Panc1 (cell line): ENCODE measurements around the gene MAP3K13. TPM values are rescaled to one million over a fixed set of nuclear protein-coding genes. Genes with fewer than 3 reads are reported as not detected.

Experiments
- ATAC-seq: fragments of 200-7000 bp; cut with Tn5 transposase; 2 replicates; pipeline ENCODE4 v1.9.1; 2020; ENCODE audit warnings: mild to moderate bottlenecking, moderate library complexity
- BruUV-seq: library from RNA; stranded (reverse); fragments of 400-500 nt; replicated peaks from 2 replicates; lab custom pipeline; 2021; lab: Mats Ljungman, UMichigan
- CTCF ChIA-PET: fragments of 300-600 bp; sonication (Branson Sonifier 250); formaldehyde crosslinking; loops from one replicate; lab custom pipeline; 2022; ENCODE audit warnings: antibody characterized with exemption; lab: Charles Lee
- POLR2A ChIA-PET: fragments of 300-600 bp; sonication (Branson Sonifier 250); formaldehyde crosslinking; loops from one replicate; lab custom pipeline; 2022; ENCODE audit warnings: antibody characterized with exemption; lab: Charles Lee
- DNase-seq: peaks from one replicate; pipeline ENCODE4 v3.0.0-alpha.2; 2010; ENCODE audit warnings: low read depth, low spot score
- H3K27ac ChIP-seq: 2 replicates; pipeline ENCODE4 v1.5.1; 2011; ENCODE audit warnings: mild to moderate bottlenecking, low read length, inconsistent platforms
- H3K27me3 ChIP-seq: fragments of 200-500 bp; sonication (Bioruptor generic); 2 replicates; pipeline ENCODE4 v1.6.0; 2014; ENCODE audit warnings: low read length, inconsistent platforms; ENCODE audit not compliant: control insufficient read depth, insufficient read depth
- H3K36me3 ChIP-seq: fragments of 200-500 bp; sonication (Bioruptor generic); 2 replicates; pipeline ENCODE4 v1.5.1; 2014; ENCODE audit warnings: inconsistent platforms, mild to moderate bottlenecking, low read length, moderate library complexity; ENCODE audit not compliant: control insufficient read depth, insufficient read depth
- H3K4me1 ChIP-seq: 2 replicates; pipeline ENCODE4 v1.5.1; 2011; ENCODE audit warnings: inconsistent platforms, mild to moderate bottlenecking, low read length, moderate library complexity; ENCODE audit not compliant: control insufficient read depth, insufficient read depth
- H3K4me3 ChIP-seq, 2 experiments: 2 replicates each; pipeline ENCODE4 v1.5.1; 2011 to 2012; ENCODE audit warnings: low read depth in 2 of 2, low read length in 2 of 2, mild to moderate bottlenecking in 2 of 2, inconsistent platforms in 1 of 2, moderate library complexity in 1 of 2
- H3K9me3 ChIP-seq: fragments of 200-500 bp; sonication (Bioruptor generic); 2 replicates; pipeline ENCODE4 v1.5.1; 2014; ENCODE audit warnings: low read depth, mild to moderate bottlenecking, inconsistent platforms, low read length, moderate library complexity; ENCODE audit not compliant: control insufficient read depth, insufficient read depth
- CTCF ChIP-seq: fragments of 450-650 bp; IDR thresholded peaks from 2 replicates; pipeline ENCODE4 v1.5.1; 2017; ENCODE audit warnings: mild to moderate bottlenecking
- POLR2AphosphoS5 ChIP-seq: IDR thresholded peaks from 2 replicates; pipeline ENCODE4 v1.6.1; 2012; ENCODE audit warnings: mild to moderate bottlenecking, low read depth, low read length, moderate library complexity
- REST ChIP-seq, 2 experiments: IDR thresholded peaks; 2 replicates each; pipeline ENCODE4 v1.6.1; 2011 to 2012; ENCODE audit warnings: low read depth in 2 of 2, control low read depth in 1 of 2, low read length in 1 of 2, mild to moderate bottlenecking in 1 of 2, moderate library complexity in 1 of 2; ENCODE audit not compliant: insufficient read depth in 1 of 2
- SIN3A ChIP-seq: IDR thresholded peaks from 2 replicates; pipeline ENCODE4 v1.6.1; 2012; ENCODE audit warnings: low read depth, mild to moderate bottlenecking, low read length, moderate library complexity, borderline replicate concordance; ENCODE audit not compliant: insufficient read depth
- TCF7L2 ChIP-seq: IDR thresholded peaks from 2 replicates; pipeline ENCODE4 v1.6.1; 2011; ENCODE audit warnings: mild to moderate bottlenecking, low read depth, low read length, inconsistent platforms
- in situ Hi-C: cut with HindIII; loops from 2 replicates; pipeline ENCODE4 v1.10.0; 2016; ENCODE audit warnings: low sequenced_read_pairs, low pct_unique_long_range_greater_than_20kb
- intact Hi-C: fragments of 100-400 bp; cut with micrococcal nuclease; formaldehyde crosslinking; loops from one replicate; pipeline ENCODE4 v1.10.0; 2022; ENCODE audit not compliant: unreplicated experiment
- total RNA-seq: library from RNA; stranded (reverse); gene quantifications from one replicate; pipeline ENCODE4 v1.2.1, GENCODE V29; 2021; ENCODE audit not compliant: unreplicated experiment

Gene MAP3K13
- total RNA-seq, 1 experiment from 2014 or later, result 26.6 TPM

- Histone ChIP-seq H3K9me3 (no peaks in the 10 kb centered on the region), H3K27ac (no peak overlapping the region), H3K4me1 (no peaks in the 10 kb centered on the region), H3K36me3 (no peaks in the 10 kb centered on the region), H3K4me3 (no peak overlapping the region), H3K27me3 (no peaks in the 10 kb centered on the region; the same call in 1 of the 2 replicates)
- intact Hi-C loops, result no loop called here
- in situ Hi-C loops, result no loop called here
- ATAC-seq, result no peak
- DNase-seq, result no peak
- POLR2A ChIA-PET, result no interaction called here
- CTCF ChIA-PET, result no interaction called here
- BruUV-seq, result no TSS peak
- TF ChIP-seq CTCF, result no peak
- no peak for TF ChIP-seq SIN3A
- no peak for TF ChIP-seq TCF7L2
- TF ChIP-seq REST (IDR thresholded peaks at IDR 0.05; ENCODE audit: insufficient read depth in 1 of 2, low read depth in 2 of 2, low read length in 1 of 2), result no peak
- TF ChIP-seq POLR2AphosphoS5, result no peak
These were observed 77.0 kb downstream of the MAP3K13 start for GRCh38 chr3:185439745-185440466.

- Histone ChIP-seq H3K27ac (no peak overlapping the region), H3K36me3 (no peaks in the 10 kb centered on the region), H3K4me3 (no peak overlapping the region), H3K27me3 (no peaks in the 10 kb centered on the region; the same call in 1 of the 2 replicates), H3K9me3 (no peaks in the 10 kb centered on the region), H3K4me1 (no peaks in the 10 kb centered on the region)
- ATAC-seq, result no peak
- intact Hi-C loops (no loop called here), in situ Hi-C loops (no loop called here)
- CTCF ChIA-PET, result no interaction called here
- POLR2A ChIA-PET, result no interaction called here
- no peak for DNase-seq
- TF ChIP-seq SIN3A (no peak), TCF7L2 (no peak), REST (IDR thresholded peaks at IDR 0.05; ENCODE audit: insufficient read depth in 1 of 2, low read depth in 2 of 2, low read length in 1 of 2) (no peak), POLR2AphosphoS5 (no peak), CTCF (no peak)
- BruUV-seq, result no TSS peak
These were observed 79.1 kb downstream of the MAP3K13 start for GRCh38 chr3:185442031-185442430.
